HL-60 (cell line): ENCODE results near the gene SFXN5.

Experiments
- DNase-seq, 2 experiments: peaks; one replicate each; pipeline ENCODE4 v3.0.0-alpha.2; 2010 to 2020; ENCODE audit warnings: low read depth in 1 of 2, low spot score in 1 of 2
- H3K27ac ChIP-seq: fragments of 250-450 bp; sonication (Bioruptor Pico); replicated peaks from 2 replicates; pipeline ENCODE4 v1.5.1; 2020; ENCODE audit warnings: mild to moderate bottlenecking, moderate library complexity
- H3K27me3 ChIP-seq: fragments of 250-450 bp; sonication (Bioruptor Pico); 2 replicates; pipeline ENCODE4 v1.5.1; 2021; ENCODE audit warnings: mild to moderate bottlenecking, moderate library complexity; ENCODE audit not compliant: insufficient read depth, poor library complexity, severe bottlenecking
- H3K4me3 ChIP-seq: replicated peaks from 2 replicates; pipeline ENCODE4 v1.5.1; 2011; ENCODE audit warnings: mild to moderate bottlenecking, control low read depth, low read length; ENCODE audit not compliant: insufficient read depth
- CTCF ChIP-seq: IDR thresholded peaks from one replicate; pipeline ENCODE4 v1.5.1; 2011; ENCODE audit warnings: low read length, control low read depth, inconsistent platforms; ENCODE audit not compliant: insufficient read depth
- GABPA ChIP-seq: IDR thresholded peaks from 2 replicates; pipeline ENCODE4 v1.6.1; 2012; ENCODE audit warnings: low read depth
- POLR2AphosphoS5 ChIP-seq: IDR thresholded peaks from 2 replicates; pipeline ENCODE4 v1.6.1; 2012; ENCODE audit warnings: low read depth
- REST ChIP-seq: IDR thresholded peaks from 2 replicates; pipeline ENCODE4 v1.6.1; 2012; ENCODE audit warnings: low read depth; ENCODE audit not compliant: insufficient replicate concordance
- SPI1 ChIP-seq: IDR thresholded peaks from 2 replicates; pipeline ENCODE4 v1.6.1; 2012; ENCODE audit warnings: low read depth, mild to moderate bottlenecking, borderline replicate concordance

Gene SFXN5

DNA sequence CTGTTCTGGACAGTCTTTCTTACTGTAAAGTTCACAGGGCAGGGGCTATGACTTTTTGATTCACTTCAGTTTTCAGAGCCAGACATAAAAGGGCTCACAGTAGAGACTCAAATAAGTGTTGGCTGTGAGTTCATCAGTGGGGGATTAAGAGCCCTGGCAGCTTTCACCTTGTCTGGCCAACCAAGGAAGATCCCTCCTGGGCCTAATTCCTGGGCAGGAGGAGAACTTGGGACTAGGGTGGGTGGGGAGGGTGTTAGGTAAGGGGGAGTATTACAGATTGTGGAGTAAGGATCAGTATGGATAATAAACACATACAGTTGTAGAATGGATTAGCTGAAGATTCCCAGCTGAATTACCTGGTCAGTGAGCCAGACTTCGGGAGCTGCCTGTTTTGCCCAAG, 904 bp upstream of the SFXN5 start:
- peak overlapping the region; percentile 78; the same call in 1 of the 2 replicates for H3K4me3 ChIP-seq
- DNase-seq, result no peak
- H3K27ac ChIP-seq, result no peak overlapping the region; the same call in 1 of the 2 replicates
- no peaks in the 10 kb centered on the region for H3K27me3 ChIP-seq
- TF ChIP-seq CTCF, result no peak
- TF ChIP-seq POLR2AphosphoS5, result no peak
- TF ChIP-seq SPI1, result no peak
- TF ChIP-seq GABPA, result no peak
- TF ChIP-seq REST, result no peak

- H3K27ac ChIP-seq, result peak overlapping the region; percentile 95
- peak overlapping the region; percentile 78 for H3K4me3 ChIP-seq
- DNase-seq, result peak in 1 of 2 experiments; percentile 42
- no peaks in the 10 kb centered on the region for H3K27me3 ChIP-seq
- TF ChIP-seq GABPA, result no peak
- no peak for TF ChIP-seq REST
- TF ChIP-seq CTCF, result no peak
- TF ChIP-seq SPI1, result no peak; the same call in 1 of the 2 replicates
- TF ChIP-seq POLR2AphosphoS5, result no peak
These were observed 550 bp upstream of the SFXN5 start for GRCh38 chr2:73072129-73072395.

DNA sequence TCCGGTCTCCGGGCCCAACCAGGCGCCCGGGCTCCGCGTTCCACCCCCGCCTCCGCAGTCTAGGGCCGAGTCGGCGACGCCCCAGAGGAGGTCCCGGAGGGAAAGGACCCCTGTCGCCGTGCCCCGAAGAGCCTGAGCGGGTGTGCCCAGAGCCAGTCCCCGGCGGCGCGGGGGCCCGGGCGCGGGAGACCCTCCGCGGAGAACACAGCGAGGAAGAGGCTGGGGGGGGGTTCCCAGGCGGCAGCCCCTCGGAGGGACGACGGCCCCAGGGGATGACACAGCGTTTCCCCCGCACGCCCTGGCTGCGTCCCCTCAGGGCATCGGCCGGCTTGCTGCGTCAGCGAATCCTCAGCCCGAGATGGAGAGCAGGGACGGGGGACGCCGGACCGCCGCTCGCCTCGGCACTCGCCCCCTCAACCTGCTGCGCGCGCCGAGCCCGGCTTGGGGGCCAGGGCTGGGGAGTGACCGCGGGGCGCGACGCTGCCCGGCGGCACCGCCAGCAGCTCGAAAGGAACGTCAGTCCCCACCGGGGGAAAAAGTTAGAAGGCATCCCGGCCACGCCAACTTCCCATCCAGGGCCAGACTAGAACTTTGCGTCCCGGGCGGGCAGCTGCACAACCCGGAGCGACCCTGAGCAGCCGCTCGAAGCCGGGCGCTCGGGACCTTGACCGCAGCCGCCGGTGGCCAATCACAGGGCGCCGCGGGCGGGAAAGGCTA, 711 bp downstream of the SFXN5 start:
- peak overlapping the region; percentile 95 for H3K27ac ChIP-seq
- H3K4me3 ChIP-seq, result peak overlapping the region; percentile 78
- peak in 1 of 2 experiments; percentile 88 for DNase-seq
- TF ChIP-seq CTCF (no peak), GABPA (no peak), POLR2AphosphoS5 (no peak; the same call in none of the 2 replicates), SPI1 (no peak), REST (no peak)
- H3K27me3 ChIP-seq, result no peaks in the 10 kb centered on the region
